ENCODE data around the gene SETBP1.

DNA sequence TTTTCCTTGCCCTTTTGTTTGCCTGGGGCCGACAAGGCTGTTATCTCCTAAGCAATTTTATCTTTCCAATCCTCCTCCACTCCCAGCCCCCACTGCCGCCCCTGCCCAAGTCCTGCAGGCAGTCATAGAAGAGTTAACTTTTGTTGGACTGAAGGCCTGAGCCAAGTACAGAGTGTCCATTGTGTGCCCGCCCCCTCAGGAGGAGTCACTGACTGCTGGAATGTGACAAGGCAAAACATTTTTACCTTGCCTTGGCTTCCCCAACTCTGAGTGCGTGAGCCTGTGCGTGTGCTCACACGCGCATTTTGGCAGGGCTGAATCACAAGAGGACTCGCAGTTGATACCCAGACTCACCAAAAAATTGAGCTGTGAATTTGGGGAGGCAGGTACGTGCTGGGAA lies 16.2 kb downstream of the SETBP1 start:
- TF ChIP-seq YY1 (tag by site-specific recombination; IDR thresholded peaks at IDR 0.05) (no peak), ZNF530 (tag by site-specific recombination; IDR thresholded peaks at IDR 0.05; ENCODE audit: low read depth) (no peak), FEZF1 (tag by site-specific recombination; IDR thresholded peaks at IDR 0.05) (no peak), ZNF585B (tag by site-specific recombination; IDR thresholded peaks at IDR 0.05) (no peak), WT1 (tag by site-specific recombination; IDR thresholded peaks at IDR 0.05) (no peak), ZNF202 (tag by site-specific recombination; IDR thresholded peaks at IDR 0.05; ENCODE audit: borderline replicate concordance) (no peak), ZNF629 (tag by site-specific recombination; IDR thresholded peaks at IDR 0.05) (no peak), ZNF23 (tag by site-specific recombination; IDR thresholded peaks at IDR 0.05; ENCODE audit: borderline replicate concordance) (no peak), ZNF529 (tag by site-specific recombination; IDR thresholded peaks at IDR 0.05; ENCODE audit: insufficient replicate concordance) (no peak), ZBTB7A (tag by site-specific recombination; IDR thresholded peaks at IDR 0.05; ENCODE audit: low read depth) (no peak)
- TF ChIP-seq, protein P1, sequence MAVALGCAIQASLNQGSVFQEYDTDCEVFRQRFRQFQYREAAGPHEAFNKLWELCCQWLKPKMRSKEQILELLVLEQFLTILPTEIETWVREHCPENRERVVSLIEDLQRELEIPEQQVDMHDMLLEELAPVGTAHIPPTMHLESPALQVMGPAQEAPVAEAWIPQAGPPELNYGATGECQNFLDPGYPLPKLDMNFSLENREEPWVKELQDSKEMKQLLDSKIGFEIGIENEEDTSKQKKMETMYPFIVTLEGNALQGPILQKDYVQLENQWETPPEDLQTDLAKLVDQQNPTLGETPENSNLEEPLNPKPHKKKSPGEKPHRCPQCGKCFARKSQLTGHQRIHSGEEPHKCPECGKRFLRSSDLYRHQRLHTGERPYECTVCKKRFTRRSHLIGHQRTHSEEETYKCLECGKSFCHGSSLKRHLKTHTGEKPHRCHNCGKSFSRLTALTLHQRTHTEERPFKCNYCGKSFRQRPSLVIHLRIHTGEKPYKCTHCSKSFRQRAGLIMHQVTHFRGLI (tag by site-specific recombination; IDR thresholded peaks at IDR 0.05) = no peak
- TF ChIP-seq, protein P2, sequence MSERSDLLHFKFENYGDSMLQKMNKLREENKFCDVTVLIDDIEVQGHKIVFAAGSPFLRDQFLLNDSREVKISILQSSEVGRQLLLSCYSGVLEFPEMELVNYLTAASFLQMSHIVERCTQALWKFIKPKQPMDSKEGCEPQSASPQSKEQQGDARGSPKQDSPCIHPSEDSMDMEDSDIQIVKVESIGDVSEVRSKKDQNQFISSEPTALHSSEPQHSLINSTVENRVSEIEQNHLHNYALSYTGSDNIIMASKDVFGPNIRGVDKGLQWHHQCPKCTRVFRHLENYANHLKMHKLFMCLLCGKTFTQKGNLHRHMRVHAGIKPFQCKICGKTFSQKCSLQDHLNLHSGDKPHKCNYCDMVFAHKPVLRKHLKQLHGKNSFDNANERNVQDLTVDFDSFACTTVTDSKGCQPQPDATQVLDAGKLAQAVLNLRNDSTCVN (tag by site-specific recombination; optimal IDR thresholded peaks at IDR 0.05) = no peak
- TF ChIP-seq, protein P3, sequence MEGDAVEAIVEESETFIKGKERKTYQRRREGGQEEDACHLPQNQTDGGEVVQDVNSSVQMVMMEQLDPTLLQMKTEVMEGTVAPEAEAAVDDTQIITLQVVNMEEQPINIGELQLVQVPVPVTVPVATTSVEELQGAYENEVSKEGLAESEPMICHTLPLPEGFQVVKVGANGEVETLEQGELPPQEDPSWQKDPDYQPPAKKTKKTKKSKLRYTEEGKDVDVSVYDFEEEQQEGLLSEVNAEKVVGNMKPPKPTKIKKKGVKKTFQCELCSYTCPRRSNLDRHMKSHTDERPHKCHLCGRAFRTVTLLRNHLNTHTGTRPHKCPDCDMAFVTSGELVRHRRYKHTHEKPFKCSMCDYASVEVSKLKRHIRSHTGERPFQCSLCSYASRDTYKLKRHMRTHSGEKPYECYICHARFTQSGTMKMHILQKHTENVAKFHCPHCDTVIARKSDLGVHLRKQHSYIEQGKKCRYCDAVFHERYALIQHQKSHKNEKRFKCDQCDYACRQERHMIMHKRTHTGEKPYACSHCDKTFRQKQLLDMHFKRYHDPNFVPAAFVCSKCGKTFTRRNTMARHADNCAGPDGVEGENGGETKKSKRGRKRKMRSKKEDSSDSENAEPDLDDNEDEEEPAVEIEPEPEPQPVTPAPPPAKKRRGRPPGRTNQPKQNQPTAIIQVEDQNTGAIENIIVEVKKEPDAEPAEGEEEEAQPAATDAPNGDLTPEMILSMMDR (tag by site-specific recombination; IDR thresholded peaks at IDR 0.05) = no peak
- TF ChIP-seq, protein P4, sequence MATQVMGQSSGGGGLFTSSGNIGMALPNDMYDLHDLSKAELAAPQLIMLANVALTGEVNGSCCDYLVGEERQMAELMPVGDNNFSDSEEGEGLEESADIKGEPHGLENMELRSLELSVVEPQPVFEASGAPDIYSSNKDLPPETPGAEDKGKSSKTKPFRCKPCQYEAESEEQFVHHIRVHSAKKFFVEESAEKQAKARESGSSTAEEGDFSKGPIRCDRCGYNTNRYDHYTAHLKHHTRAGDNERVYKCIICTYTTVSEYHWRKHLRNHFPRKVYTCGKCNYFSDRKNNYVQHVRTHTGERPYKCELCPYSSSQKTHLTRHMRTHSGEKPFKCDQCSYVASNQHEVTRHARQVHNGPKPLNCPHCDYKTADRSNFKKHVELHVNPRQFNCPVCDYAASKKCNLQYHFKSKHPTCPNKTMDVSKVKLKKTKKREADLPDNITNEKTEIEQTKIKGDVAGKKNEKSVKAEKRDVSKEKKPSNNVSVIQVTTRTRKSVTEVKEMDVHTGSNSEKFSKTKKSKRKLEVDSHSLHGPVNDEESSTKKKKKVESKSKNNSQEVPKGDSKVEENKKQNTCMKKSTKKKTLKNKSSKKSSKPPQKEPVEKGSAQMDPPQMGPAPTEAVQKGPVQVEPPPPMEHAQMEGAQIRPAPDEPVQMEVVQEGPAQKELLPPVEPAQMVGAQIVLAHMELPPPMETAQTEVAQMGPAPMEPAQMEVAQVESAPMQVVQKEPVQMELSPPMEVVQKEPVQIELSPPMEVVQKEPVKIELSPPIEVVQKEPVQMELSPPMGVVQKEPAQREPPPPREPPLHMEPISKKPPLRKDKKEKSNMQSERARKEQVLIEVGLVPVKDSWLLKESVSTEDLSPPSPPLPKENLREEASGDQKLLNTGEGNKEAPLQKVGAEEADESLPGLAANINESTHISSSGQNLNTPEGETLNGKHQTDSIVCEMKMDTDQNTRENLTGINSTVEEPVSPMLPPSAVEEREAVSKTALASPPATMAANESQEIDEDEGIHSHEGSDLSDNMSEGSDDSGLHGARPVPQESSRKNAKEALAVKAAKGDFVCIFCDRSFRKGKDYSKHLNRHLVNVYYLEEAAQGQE (tag by site-specific recombination; IDR thresholded peaks at IDR 0.05) = no peak
